Erythroblast (primary cell): ENCODE results near the gene DUSP7.

ENCODE experiments used
- GATA1 ChIP-seq: IDR thresholded peaks from 2 replicates; pipeline ENCODE4 v1.6.1; 2011; ENCODE audit warnings: low read depth, mild to moderate bottlenecking, control low read depth, low read length, moderate library complexity
- POLR2A ChIP-seq: IDR thresholded peaks from 2 replicates; pipeline ENCODE4 v1.6.1; 2011; ENCODE audit warnings: mild to moderate bottlenecking, low read length

DNA sequence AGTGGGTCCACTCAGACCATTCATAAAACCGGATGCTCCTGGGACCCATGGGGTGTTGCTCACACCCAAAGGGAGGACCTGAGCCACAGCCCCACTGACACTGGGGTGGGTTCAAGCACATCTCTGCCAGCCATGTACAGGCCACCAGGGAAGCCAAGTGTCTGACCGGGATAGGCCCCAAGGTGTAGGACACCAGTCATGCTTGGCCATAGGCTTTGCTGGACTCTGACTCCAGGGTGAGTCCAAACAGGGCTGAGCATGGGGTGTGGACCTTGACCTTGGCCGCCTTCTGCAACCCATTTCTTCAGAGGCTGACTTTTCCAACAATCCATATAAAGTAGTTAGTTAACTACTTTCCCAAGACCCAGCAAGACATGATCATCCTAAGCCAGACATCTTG lies 31.4 kb upstream of the DUSP7 start:
- TF ChIP-seq POLR2A (no peak), GATA1 (no peak)
